ENCODE measurements around the gene URI1.
"Not testable (repeated sequence)": the region's sequence is repeated elsewhere in the genome, so short reads cannot be mapped to it uniquely, and the experiment has no call there.

The URI1 gene

DNA sequence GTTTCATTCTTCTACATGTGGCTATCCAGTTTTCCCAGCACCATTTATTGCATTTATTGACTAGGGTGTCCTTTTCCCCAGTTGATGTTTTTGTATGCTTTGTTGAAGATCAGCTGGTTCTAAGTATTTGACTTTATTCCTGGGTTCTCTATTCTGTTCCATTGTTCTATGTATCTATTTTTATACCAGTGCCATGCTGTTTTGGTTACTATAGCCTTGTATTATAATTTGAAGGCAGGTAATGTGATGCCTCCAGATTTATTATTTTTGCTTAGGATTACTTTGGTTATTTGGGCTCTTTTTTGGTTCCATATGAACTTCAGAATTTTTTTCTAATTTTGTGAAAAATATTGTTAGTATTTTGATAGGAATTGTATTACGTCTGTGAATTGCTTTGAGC, 80.6 kb downstream of the URI1 start:
- DNase-seq (ENCODE audit: low read depth in 2 of 2) = no peak

DNA sequence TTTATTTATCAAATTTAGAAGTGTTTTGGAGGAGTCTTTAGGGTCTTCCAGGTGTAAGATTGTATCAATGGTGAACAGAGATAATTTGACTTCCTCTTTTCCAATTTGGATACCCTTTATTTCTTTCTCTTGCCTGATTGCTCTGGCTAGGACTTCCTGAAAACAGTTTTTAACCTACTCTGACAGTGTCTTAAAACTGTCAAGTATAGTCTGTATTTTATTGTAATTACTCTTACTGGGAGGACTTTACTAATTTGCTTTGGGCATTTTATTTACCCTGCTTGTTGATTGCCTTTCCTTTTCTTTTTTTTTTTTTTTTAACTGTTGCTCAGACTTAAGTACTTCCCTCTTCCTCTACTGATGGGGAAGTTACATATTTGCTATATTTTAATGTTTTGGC, 81.3 kb downstream of the URI1 start:
- DNase-seq (ENCODE audit: low read depth in 2 of 2) = no peak

DNA sequence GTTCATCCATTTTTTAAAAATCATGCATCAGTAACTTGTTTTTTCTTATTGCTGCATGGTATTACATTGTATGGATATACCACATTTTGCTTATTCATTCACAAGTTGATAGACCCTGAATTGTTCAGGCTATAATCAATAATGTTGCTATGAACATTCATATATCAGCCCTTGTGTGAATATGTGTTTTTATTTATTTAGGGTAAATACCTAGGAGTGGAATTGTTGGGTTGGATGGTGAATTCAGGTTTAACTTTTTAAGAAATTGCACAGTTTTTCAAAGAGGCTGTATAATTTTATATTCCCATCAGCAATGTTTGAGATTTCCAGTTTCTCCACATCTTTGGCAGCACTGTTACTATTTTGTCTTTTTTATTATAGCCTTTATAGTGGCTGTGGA, 82.1 kb downstream of the URI1 start:
- no peak for DNase-seq (ENCODE audit: low read depth in 2 of 2)

DNA sequence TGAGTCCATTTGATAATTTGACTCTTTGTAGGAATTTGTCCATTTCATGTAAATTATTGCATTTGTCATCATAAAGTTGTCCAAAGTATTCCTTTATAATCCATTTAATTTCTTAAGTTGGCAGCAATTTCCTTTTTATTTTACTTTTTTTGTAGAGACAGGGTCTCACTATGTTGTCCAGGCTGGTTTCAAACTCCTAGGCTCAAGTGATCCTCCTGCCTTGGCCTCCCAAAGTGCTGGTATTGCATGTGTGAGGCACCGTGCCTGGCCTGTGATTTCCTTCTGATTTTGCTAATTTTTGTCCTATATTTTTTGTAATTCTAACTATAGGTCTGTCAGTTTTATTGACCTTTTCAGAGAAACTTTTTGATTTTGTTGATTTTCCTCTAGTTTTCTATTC, 84.9 kb downstream of the URI1 start:
- no peak for DNase-seq (ENCODE audit: low read depth in 2 of 2)

DNA sequence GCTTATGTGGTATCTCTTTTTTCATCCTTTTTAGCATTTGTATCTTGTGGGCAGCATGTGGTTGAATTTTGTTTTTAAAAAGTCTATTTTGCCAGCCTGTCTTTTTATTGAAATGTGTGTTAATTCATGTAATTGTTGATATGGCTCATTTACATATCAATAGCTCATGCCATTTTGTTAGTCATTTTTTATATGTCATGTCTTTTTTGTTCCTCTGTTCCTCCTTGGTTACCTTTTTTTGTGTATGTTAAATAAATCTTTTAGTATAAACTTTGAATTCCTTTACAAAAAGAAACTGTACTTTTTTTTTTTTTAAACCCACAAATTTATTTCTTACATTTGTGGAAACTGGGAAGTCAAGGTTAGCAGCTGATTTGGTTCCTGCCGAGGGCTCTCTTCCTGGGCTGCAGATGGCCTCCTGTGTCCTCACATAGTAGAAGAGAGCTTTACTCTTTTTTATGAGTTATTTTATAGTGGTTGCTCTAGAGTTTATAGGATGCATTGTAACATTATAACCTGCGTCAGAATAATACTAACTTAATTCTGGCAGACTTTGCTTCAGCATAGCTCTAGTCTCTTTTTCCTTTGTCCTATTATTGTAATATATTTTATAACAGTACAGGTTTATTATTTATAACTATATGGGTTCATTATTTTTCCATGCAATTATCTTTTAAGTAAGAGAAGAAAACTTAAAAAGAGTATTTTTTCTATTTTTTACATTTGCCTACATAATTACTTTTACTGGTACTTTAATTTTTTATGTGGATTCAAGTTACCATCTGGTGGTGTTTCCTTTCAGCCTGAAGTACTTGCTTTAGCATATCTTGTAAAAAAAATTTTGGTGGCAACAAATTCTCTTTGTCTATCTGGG, 86.3 kb downstream of the URI1 start:
- DNase-seq (ENCODE audit: low read depth in 2 of 2) = no peak

DNA sequence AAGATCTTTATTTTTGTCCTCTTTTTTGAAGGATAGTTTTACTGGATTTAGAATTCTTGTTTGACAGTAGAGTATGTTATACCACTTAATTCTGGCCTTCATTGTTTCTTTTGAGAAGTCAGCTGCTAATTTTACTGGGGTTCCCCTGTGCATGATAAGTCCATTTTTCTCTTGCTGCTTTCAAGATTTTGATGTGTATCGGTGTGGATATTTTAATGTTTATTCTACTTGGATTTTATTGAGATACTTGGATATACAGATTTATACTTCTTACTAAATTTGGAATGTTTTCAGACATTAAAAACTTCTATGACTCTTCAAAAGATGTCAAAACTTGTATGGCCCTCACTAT, 86.9 kb downstream of the URI1 start:
- no peak for DNase-seq (ENCODE audit: low read depth in 2 of 2)

DNA sequence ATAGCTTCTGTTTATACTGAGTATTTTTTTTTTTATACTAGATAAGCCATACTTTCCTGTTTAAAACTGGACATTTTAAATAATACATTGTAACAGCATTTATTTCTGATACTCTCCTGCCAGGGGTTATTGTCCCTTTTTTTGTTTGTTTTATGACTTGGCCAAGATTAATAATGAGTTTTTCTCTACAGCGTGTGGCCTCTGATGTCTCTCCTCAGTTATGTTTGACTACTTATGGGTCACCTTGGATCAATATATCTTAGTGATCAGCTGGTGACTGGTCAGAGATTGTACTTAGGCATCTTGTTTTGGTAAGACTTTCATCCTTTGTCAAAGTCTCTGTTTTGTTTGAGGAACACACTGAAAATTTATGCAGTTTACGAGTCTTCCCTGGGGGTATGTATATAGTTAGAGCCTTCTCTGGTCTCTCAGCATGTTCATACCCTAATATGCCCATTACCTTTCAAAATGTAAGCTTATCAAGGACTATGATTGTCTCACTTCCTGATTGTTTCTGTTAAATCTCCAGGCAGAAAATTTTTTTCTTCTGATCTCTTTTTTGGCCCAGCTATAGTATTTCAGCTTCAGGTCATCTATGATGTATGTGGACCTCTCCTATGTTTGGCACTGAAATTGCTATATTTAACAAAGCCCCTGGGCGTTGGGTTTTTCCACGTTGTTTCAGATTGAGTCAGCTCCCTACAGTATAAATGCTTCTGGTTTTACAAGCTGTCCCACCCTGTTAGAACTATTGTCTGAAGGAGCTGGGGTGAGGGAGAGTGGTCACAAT, 87.9 kb downstream of the URI1 start:
- DNase-seq (ENCODE audit: low read depth in 2 of 2) = no peak

DNA sequence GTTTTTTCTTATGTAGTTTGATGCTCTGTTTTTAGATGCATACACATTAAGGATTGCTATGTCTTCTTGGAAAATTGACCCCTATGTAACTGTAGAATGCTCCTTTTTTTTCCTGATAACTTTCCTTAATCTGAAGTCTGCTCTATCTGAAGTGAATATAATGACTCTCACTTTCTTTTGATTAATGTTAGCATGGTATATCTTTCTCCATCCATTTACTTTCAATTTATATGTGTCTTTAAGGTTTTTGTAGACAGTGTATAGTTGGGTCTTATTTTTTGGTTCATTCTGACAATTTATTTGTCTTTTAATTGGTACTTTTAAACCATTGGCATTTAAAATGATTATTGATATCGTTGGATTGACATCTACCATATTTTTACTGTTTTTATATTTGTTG, 92.3 kb downstream of the URI1 start:
- no peak for DNase-seq (ENCODE audit: low read depth in 2 of 2)

DNA sequence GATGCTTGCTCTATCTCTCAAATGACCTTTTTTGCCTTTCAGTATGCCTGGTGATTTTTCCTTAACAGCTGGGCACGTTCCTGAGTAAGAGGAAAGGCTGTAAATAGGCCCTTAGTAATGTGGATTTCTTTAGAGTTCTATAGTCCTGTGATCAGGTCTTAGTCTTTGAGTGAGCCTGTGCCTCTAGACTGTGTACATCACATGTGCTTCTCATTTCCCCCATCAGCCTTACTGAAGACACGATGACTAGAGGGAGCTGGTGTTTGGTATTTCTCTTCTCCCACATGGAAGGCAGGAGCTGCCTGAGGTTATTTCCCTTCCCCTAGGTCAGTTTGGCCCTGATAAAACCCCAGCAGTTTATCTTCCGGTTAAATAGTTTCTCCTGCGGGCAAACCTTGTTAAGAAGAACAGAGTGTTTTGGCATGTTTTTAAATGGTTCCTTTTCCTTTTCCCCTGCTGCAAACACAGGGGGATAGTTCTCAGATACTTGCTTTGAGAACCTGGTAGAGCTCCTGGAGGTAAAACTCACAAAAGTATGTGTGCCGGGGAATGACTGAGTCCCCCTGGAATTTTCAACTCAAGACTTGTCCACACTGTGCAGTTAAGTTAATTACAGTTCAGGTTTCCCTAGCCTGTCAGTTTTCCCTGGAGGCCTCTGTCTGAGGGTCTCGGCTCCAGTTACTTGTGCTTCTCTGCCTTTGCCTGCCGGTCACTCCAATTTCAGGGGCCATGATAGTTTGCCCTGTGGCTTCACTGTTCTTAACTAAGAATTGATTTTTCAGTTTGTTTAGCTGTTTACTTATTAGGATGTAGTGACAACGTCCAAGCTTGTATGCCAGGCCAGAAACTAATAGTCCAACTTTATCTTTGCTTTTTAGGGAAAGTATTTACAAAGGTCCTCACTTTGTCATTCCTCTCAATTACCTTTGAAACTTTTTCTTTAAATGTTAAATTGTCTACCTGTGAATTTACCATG, 94.4 kb downstream of the URI1 start:
- DNase-seq (ENCODE audit: low read depth in 2 of 2) = no peak

DNA sequence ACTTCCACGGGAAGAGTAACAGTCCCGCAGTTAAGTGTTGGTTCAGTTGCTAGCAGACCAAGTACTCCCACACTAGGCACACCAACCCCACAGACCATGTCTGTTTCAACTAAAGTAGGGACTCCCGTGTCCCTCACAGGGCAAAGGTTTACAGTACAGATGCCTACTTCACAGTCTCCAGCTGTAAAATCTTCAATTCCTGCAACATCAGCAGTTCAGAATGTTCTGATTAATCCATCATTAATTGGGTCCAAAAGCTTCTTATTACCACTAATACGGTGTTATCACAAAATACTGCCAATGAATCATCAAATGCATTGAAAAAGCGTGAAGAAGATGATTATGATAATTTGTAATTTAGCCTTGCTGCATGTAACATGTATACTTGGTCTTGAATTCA, 95.8 kb downstream of the URI1 start:
- DNase-seq (ENCODE audit: low read depth in 2 of 2) = no peak

DNA sequence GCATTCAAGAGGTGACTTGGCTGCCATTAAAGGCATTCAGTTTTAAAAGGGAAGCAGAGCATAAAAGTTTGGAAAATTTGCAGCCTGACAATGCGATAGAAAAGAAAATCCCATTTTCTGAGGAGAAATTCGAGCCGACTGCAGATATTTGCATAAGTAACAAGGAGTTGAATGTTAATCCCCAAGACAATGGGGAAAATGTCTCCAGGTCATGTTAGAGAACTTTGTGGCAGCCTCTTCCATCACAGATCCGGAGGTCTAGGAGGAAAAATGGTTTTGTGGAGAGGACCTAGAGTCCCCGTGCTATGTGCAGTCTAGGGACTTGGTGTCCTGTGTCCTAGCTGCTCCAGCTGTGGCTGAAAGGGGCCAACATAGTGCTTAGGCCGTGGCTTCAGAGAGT, 99.9 kb downstream of the URI1 start:
- not testable (repeated sequence) for DNase-seq (ENCODE audit: low read depth in 2 of 2)

DNA sequence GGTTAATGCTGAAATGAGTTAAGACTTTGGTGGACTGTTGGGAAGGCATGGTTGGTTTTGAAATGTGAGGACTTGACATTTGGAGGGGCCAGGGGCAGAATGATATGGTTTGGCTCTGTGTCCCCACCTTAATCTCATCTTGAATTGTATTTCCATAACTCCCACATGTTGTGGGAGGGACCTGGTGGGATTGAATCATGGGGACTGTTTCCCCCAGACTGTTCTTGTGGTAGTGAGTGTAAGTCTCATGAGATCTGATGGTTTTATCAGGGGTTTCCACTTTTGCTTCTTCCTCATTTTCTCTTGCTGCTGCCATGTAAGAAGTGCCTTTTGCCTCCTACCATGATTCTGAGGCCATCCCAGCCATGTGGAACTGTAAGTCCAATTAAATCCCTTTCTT, 101.0 kb downstream of the URI1 start:
- not testable (repeated sequence) for DNase-seq (ENCODE audit: low read depth in 2 of 2)

DNA sequence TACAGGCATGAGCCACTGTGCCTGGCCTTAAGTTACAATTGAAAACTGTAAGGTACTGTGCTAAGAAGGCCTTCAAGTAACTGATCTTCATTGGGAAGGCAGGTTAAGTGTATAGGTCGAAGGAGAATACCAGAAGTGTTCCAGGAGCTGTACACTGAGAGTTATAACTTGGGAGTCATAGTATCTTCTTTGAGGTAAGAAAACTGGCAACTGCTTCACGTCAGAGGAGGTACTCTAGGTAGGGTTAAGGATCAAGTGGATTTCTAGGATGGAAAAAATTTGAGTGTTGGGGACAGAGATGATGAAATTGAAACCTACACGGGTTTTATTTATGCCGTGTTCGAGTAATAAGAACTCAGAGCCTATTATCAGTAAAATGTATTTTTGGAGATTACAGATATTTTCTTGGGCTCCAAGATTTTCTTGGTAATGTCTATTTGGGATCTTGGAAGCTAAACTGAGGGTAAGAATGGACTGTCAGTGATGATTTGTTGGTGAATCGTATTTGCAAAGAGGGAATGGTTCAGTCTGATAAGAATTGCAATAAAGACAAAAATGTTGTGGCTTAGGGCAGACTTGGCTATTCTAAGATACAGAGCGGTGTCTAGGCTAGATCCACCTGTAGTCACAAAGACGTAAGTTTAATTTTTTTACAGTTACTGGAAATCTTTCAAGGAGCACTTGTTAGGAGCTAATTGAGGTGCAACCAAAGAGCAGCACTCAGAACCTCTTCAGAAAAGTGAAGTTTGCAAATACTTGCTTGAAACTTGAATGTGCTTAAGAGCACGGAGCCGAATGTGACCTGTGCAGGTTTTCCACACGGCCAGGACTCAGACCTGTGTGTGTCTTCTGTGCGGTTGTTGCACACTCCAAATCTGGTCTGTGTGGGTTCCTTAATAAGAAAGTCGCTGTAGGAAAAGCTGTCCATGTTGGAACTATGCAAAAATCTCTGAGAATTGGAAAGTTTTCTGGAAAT, 102.5 kb downstream of the URI1 start:
- DNase-seq (ENCODE audit: low read depth in 2 of 2) = no peak

DNA sequence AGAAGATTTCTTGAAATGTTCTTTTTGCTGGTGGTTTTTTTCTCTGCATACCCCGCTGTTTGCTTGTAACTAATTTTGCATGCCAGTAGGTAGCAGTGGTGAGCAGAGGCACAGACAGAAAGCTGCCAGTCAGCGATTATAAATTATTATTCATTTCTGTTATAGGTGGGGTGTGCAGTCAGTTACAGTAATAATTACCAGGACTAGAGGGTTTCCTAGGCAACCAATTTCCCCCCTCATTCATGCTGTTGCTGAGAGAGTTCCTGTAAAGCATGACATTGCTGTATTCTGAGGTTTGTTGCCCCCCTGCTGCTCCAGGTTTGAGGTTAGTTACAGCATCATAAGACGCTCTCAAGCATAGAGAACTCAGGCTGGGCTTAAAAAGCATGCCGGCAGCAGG, 104.5 kb downstream of the URI1 start:
- no peak for DNase-seq (ENCODE audit: low read depth in 2 of 2)

DNA sequence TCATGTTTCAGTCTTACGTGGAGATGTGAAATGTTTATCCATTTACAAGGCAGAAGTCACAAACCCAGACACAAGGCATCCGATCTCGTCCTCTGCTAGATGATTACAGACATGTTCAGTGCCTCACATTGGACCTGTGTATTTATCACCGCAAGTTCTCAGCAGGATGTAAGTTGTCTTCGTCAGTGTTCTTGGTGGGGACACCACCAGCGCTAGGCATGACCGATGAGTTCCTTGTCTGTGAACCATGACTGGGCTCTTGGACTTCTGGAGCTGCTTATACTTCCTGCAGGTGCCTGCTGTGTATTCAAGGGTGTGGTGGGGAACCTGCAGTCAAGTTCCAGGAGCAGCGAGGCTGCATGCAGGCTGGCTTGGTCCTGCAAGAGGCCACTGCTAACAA, 105.4 kb downstream of the URI1 start:
- DNase-seq (ENCODE audit: low read depth in 2 of 2) = no peak

DNA sequence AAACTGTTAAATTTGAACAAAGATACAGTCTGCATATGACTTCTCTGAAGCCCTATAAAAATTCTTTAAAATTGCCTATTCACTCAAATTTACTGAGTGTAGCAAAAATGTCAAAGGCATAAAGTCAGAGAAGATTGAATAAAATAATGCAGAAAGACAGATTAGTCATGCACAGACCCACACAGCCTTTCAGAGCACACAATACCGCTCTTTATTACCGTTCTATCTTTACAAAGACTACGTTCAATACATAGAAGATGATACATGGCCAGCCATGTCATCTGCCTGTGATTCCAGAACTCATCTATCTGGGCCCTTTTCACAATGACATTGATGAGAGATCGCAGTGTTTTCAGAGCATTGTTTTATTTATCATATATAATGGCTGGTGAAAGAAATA, 107.2 kb downstream of the URI1 start:
- DNase-seq (ENCODE audit: low read depth in 2 of 2) = no peak

DNA sequence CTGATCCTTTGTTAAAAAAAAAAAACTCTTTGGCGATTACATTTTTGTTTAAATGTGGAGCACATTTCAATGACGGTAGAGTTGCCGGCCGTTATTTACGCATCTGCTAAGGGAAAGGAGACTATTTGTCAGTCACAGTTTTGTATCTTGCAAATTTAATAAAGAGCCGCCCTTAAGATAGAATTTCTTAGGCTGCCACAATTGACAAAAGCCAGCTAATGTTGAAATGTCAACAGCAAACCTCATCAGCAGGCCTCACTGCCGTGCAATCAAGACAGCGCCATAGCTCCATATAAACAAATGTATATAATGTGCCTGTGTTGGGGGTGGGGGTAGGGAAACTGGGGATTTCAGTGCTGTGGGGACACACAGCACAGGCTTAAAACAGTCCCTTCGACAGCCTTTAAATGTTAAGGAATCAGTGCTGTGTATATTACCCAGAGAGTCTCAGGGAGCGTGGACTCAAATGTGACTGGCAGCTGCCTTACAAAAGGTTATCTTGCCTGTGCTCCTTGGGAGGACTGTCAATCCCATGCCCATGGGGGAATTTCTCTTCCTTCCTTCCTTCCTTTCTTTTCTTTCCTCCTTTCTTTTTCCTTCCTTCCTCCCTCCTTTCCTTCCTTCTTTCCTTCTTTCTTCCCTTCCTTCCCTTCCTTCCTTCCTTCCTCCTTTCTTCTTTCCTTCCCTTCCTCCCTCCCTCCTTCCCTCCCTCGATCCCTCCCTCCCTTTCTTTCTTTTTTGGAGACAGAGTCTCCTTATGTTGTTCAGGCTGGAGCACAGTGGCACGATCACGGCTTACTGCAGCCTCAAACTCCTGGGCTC, 108.0 kb downstream of the URI1 start:
- DNase-seq (ENCODE audit: low read depth in 2 of 2) = no peak

DNA sequence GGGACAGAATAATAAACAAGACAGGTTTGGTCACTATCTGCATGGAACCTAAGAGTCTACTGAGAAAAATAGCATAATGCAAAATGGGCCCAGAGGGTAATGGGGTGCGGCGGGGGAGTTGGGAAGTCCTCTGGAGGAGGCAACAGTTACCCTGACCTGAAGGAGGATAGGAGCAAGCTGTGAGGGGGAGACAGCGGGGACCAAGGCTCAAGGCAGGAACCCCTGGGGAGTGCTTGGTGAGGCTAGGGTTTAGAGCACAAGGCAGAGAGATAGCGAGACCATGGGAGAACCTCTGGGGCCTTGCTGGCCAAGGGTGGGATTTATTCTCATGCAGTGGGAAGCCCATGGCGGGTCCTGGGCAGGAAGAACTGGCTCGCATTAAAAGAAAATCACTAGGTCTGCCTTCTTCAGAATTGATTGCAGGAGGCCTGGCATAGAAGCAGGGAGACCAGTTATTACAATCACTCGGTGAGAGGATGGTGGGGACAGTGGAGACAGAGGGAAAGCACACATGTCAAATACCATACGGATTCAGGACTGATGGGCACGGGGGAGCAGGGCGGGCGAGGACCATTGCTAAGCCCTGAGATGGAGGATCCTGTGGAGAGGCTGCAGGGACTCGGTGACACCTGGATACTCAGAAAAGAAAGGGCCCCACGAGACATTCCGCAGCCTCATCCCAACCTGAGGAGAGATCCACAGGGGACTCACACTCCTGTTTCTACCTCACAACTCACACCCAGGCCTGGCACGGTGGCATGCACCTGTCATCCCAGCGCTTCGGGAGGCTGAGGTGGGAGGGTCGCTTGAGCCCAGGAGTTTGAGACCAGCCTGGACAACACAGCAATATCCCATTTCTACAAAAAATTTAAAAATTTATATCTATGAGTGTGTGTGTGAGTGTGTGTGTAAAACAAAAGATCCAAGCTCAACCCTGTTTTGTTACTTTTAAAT, 110.4 kb downstream of the URI1 start:
- no peak for DNase-seq (ENCODE audit: low read depth in 2 of 2)

DNA sequence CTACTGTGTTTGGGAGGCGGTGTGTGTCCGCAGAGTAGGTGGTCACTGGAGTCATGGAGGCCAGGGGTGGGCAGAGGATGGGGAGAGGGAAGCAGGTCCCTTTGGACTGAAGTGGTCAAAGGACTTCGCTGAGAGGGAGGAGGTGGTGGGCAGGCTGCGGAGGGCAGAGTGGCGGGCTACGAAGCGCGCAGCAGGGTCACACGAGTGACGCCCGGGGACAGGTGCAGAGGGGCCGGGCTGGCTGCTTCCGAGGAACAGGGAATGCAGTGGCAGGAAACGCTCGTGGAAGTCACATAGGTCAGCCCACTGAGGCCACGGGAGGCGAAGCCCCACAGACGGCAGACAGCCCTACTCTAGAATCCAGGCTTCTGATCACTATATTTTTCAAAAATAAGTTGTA, 111.5 kb downstream of the URI1 start:
- no peak for DNase-seq (ENCODE audit: low read depth in 2 of 2)

All from stimulated activated CD8-positive, alpha-beta memory T cell treated with anti-CD3 and anti-CD28 coated beads, Interleukin-7, amount 100 ng/mL, for 4 hours (primary cell).